Activated effector memory CD4-positive, alpha-beta T cell treated with Interleukin-2 at 50 U/mL for 16 hours (primary cell): ENCODE results near the gene CYB5R2.

Experiments
- DNase-seq: peaks from one replicate; pipeline ENCODE4 v3.0.0-alpha.2; 2020

Gene CYB5R2

GRCh38 chr11:7672960-7673723 is at the start of gene CYB5R2:
TSS of gene CYB5R2 (minus strand) at chr11:7673500. CDS start at chr11:7672825, 675 bp downstream.
- no peak for DNase-seq

GRCh38 chr11:7714786-7715185 is 41.5 kb upstream of the CYB5R2 start:
- no peak for DNase-seq

GRCh38 chr11:7706377-7706776 is 33.1 kb upstream of the CYB5R2 start, which contains the start of gene OVCH2:
TSS of gene OVCH2 (minus strand) at chr11:7706477. CDS start at chr11:7706394, 83 bp downstream.
- no peak for DNase-seq

- DNase-seq: no peak
Observed at GRCh38 chr11:7703740-7704139, 30.4 kb upstream of the CYB5R2 start.

GRCh38 chr11:7696424-7696823 is 23.1 kb upstream of the CYB5R2 start:
- DNase-seq: no peak

- DNase-seq: no peak
Observed at GRCh38 chr11:7694235-7694634, 20.9 kb upstream of the CYB5R2 start.

- no peak for DNase-seq
Observed at GRCh38 chr11:7692426-7692825, 19.1 kb upstream of the CYB5R2 start.

GRCh38 chr11:7691759-7692350 is 18.6 kb upstream of the CYB5R2 start:
- DNase-seq: no peak

GRCh38 chr11:7690648-7691047 is 17.3 kb upstream of the CYB5R2 start:
- no peak for DNase-seq

- no peak for DNase-seq
Observed at GRCh38 chr11:7689239-7689638, 15.9 kb upstream of the CYB5R2 start.

GRCh38 chr11:7688238-7688826 is 15.0 kb upstream of the CYB5R2 start:
- DNase-seq: no peak

- DNase-seq: no peak
Observed at GRCh38 chr11:7687386-7687785, 14.1 kb upstream of the CYB5R2 start.

GRCh38 chr11:7686761-7687160 is 13.5 kb upstream of the CYB5R2 start:
- no peak for DNase-seq

GRCh38 chr11:7683571-7683970 is 10.3 kb upstream of the CYB5R2 start:
- DNase-seq: no peak

GRCh38 chr11:7677796-7678201 is 4.5 kb upstream of the CYB5R2 start:
- no peak for DNase-seq

- no peak for DNase-seq
Observed at GRCh38 chr11:7677071-7677470, 3.8 kb upstream of the CYB5R2 start.

- DNase-seq: no peak
Observed at GRCh38 chr11:7675631-7676030, 2.3 kb upstream of the CYB5R2 start.

- no peak for DNase-seq
Observed at GRCh38 chr11:7673724-7674434, 579 bp upstream of the CYB5R2 start.

GRCh38 chr11:7672276-7672959 is 882 bp downstream of the CYB5R2 start:
- DNase-seq: no peak

- DNase-seq: no peak
Observed at GRCh38 chr11:7671347-7672215, 1.7 kb downstream of the CYB5R2 start.

- DNase-seq: no peak
Observed at GRCh38 chr11:7670641-7671040, 2.7 kb downstream of the CYB5R2 start.

- no peak for DNase-seq
Observed at GRCh38 chr11:7668911-7669310, 4.4 kb downstream of the CYB5R2 start.
